ENCODE results near the gene PCDHA1.

Gene PCDHA1

GRCh38 chr5:140965905-140966292, 180.0 kb downstream of the PCDHA1 start:
- DNase-seq (ENCODE audit: insufficient read length, low spot score) (peak; percentile 42), FAIRE-seq (no peak)
- TF ChIP-seq CTCF (IDR thresholded peaks at IDR 0.05; ENCODE audit: insufficient read depth, missing control alignments), result no peak

- DNase-seq (ENCODE audit: insufficient read length, low spot score) (peak; percentile 40), FAIRE-seq (no peak)
- no peak for TF ChIP-seq CTCF (IDR thresholded peaks at IDR 0.05; ENCODE audit: insufficient read depth, missing control alignments)
Measured at GRCh38 chr5:140966293-140967225, 180.6 kb downstream of the PCDHA1 start, which contains the start of gene PCDHAC2. TSS of gene PCDHAC2 (plus strand) at chr5:140966476. CDS start at chr5:140966767, 291 bp downstream.

GRCh38 chr5:140967226-140967893, 181.4 kb downstream of the PCDHA1 start:
- DNase-seq (ENCODE audit: insufficient read length, low spot score) (no peak), FAIRE-seq (no peak)
- TF ChIP-seq CTCF (IDR thresholded peaks at IDR 0.05; ENCODE audit: insufficient read depth, missing control alignments), result no peak

- DNase-seq (ENCODE audit: insufficient read length, low spot score), result peak; percentile 45
- TF ChIP-seq CTCF (IDR thresholded peaks at IDR 0.05; ENCODE audit: insufficient read depth, missing control alignments), result no peak
- FAIRE-seq, result peak; percentile 94
Measured at GRCh38 chr5:140969880-140970279, 183.9 kb downstream of the PCDHA1 start.

GRCh38 chr5:140973550-140973949, 187.6 kb downstream of the PCDHA1 start:
- no peak for TF ChIP-seq CTCF (IDR thresholded peaks at IDR 0.05; ENCODE audit: insufficient read depth, missing control alignments)
- DNase-seq (ENCODE audit: insufficient read length, low spot score) (no peak), FAIRE-seq (no peak)

GRCh38 chr5:140977003-140977402, 191.1 kb downstream of the PCDHA1 start:
- FAIRE-seq (peak; percentile 84), DNase-seq (ENCODE audit: insufficient read length, low spot score) (no peak)
- TF ChIP-seq CTCF (IDR thresholded peaks at IDR 0.05; ENCODE audit: insufficient read depth, missing control alignments), result no peak

Data from D721Med (cell line).